Measurements from ENCODE around the gene SLIT3.

SLIT3 gene

DNA sequence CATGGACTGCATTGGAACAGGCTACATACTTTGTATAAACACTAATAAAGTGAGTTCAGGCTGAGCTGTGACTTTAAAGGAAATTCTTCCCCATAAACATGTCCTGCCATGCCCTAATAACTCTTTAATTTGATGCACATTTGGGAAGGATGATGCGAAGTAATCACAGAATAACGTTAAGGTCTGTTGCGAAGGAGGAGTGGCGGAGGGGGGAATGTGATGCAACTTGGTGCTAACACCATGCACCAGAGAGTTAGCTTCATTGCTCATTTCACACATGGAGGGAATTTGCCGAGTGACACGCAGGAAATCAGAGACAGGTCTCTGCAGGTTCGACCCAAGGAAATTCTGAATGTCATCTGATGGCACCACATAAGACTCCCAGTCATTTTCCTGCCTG, 32.9 kb downstream of the SLIT3 start:
- Histone ChIP-seq H3K36me3 (ENCODE audit: control insufficient read depth in 2 of 2, insufficient read depth in 2 of 2, low read length in 2 of 2) (no peaks in the 10 kb centered on the region), H3K9ac (ENCODE audit: low read length in 2 of 2) (no peak overlapping the region), H3K4me1 (ENCODE audit: control insufficient read depth, insufficient read depth, low read length) (peaks cover 17% of the 10 kb centered on the region), H3K4me3 (ENCODE audit: low read length in 2 of 2) (no peak overlapping the region), H3K27ac (ENCODE audit: low read length) (no peak overlapping the region), H3K9me3 (ENCODE audit: control insufficient read depth in 2 of 2, low read length in 2 of 2) (no peaks in the 10 kb centered on the region), H3K27me3 (ENCODE audit: control insufficient read depth in 1 of 2, insufficient read depth in 2 of 2, low read length in 2 of 2) (no peaks in the 10 kb centered on the region)

GRCh38 chr5:169265888-169266287, 35.1 kb downstream of the SLIT3 start:
- Histone ChIP-seq H3K9ac (ENCODE audit: low read length in 2 of 2) (no peak overlapping the region), H3K4me3 (ENCODE audit: low read length in 2 of 2) (no peak overlapping the region), H3K9me3 (ENCODE audit: control insufficient read depth in 2 of 2, low read length in 2 of 2) (no peaks in the 10 kb centered on the region), H3K36me3 (ENCODE audit: control insufficient read depth in 2 of 2, insufficient read depth in 2 of 2, low read length in 2 of 2) (no peaks in the 10 kb centered on the region), H3K27ac (ENCODE audit: low read length) (no peak overlapping the region), H3K4me1 (ENCODE audit: control insufficient read depth, insufficient read depth, low read length) (peaks cover 11% of the 10 kb centered on the region), H3K27me3 (ENCODE audit: control insufficient read depth in 1 of 2, insufficient read depth in 2 of 2, low read length in 2 of 2) (no peaks in the 10 kb centered on the region)

- no peaks in the 10 kb centered on the region for H3K36me3 ChIP-seq (ENCODE audit: control insufficient read depth in 2 of 2, insufficient read depth in 2 of 2, low read length in 2 of 2)
- no peak overlapping the region for H3K27ac ChIP-seq (ENCODE audit: low read length)
- no peak overlapping the region for H3K4me3 ChIP-seq (ENCODE audit: low read length in 2 of 2)
- H3K27me3 ChIP-seq (ENCODE audit: control insufficient read depth in 1 of 2, insufficient read depth in 2 of 2, low read length in 2 of 2): no peaks in the 10 kb centered on the region
- no peaks in the 10 kb centered on the region for H3K9me3 ChIP-seq (ENCODE audit: control insufficient read depth in 2 of 2, low read length in 2 of 2)
- peaks cover 8% of the 10 kb centered on the region for H3K4me1 ChIP-seq (ENCODE audit: control insufficient read depth, insufficient read depth, low read length)
- no peak overlapping the region for H3K9ac ChIP-seq (ENCODE audit: low read length in 2 of 2)
Observed at GRCh38 chr5:169263591-169263990, 37.3 kb downstream of the SLIT3 start.

- H3K36me3 ChIP-seq (ENCODE audit: control insufficient read depth in 2 of 2, insufficient read depth in 2 of 2, low read length in 2 of 2): no peaks in the 10 kb centered on the region
- H3K27ac ChIP-seq (ENCODE audit: low read length): no peak overlapping the region
Observed at GRCh38 chr5:169260896-169261569, 39.9 kb downstream of the SLIT3 start.

DNA sequence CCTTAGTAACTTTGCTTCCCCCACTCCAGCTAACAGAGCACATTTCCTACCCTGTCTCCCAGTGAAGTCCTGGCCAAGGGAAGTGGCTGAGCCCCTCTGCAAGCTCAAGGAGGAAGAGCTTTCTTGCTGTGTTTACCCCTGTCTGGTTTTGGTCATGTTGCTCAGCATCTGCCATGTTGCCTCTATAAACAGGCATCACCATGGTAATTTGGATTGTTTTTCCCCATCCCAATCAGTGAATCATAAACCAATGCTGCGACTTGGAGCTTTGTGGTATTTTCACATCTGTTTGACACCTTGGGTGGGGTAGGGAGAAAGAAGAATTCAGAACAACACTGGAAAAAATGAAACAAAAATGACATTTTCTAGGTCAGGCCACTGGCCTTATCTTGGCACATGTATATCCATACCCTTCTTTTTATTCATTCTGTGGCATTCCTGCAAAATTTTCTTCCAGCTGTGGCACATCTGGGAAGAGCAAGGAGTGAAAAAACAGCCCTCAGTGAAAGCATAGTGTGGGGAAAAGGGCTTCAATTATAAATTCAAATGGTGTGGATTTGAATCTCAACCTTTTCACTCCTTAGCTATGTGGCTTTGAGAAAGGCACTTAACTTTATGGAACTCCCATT, 42.5 kb downstream of the SLIT3 start:
- Histone ChIP-seq H3K27me3 (ENCODE audit: control insufficient read depth in 1 of 2, insufficient read depth in 2 of 2, low read length in 2 of 2) (no peaks in the 10 kb centered on the region), H3K36me3 (ENCODE audit: control insufficient read depth in 2 of 2, insufficient read depth in 2 of 2, low read length in 2 of 2) (no peaks in the 10 kb centered on the region), H3K9ac (ENCODE audit: low read length in 2 of 2) (no peak overlapping the region), H3K9me3 (ENCODE audit: control insufficient read depth in 2 of 2, low read length in 2 of 2) (no peaks in the 10 kb centered on the region), H3K4me1 (ENCODE audit: control insufficient read depth, insufficient read depth, low read length) (peaks cover 2% of the 10 kb centered on the region), H3K27ac (ENCODE audit: low read length) (no peak overlapping the region), H3K4me3 (ENCODE audit: low read length in 2 of 2) (no peak overlapping the region)

More at GRCh38 chr5:169260896-169261569, 39.9 kb downstream of the SLIT3 start:
- Histone ChIP-seq H3K9me3 (ENCODE audit: control insufficient read depth in 2 of 2, low read length in 2 of 2) (no peaks in the 10 kb centered on the region), H3K4me3 (ENCODE audit: low read length in 2 of 2) (no peak overlapping the region), H3K4me1 (ENCODE audit: control insufficient read depth, insufficient read depth, low read length) (peaks cover 2% of the 10 kb centered on the region), H3K9ac (ENCODE audit: low read length in 2 of 2) (no peak overlapping the region), H3K27me3 (ENCODE audit: control insufficient read depth in 1 of 2, insufficient read depth in 2 of 2, low read length in 2 of 2) (no peaks in the 10 kb centered on the region)

- Histone ChIP-seq H3K36me3 (ENCODE audit: control insufficient read depth in 2 of 2, insufficient read depth in 2 of 2, low read length in 2 of 2) (no peaks in the 10 kb centered on the region), H3K27ac (ENCODE audit: low read length) (no peak overlapping the region), H3K9me3 (ENCODE audit: control insufficient read depth in 2 of 2, low read length in 2 of 2) (no peaks in the 10 kb centered on the region)
Observed at GRCh38 chr5:169256191-169256590, 44.7 kb downstream of the SLIT3 start.

GRCh38 chr5:169253071-169253470, 47.9 kb downstream of the SLIT3 start:
- Histone ChIP-seq H3K27me3 (ENCODE audit: control insufficient read depth in 1 of 2, insufficient read depth in 2 of 2, low read length in 2 of 2) (no peaks in the 10 kb centered on the region), H3K4me3 (ENCODE audit: low read length in 2 of 2) (no peak overlapping the region), H3K4me1 (ENCODE audit: control insufficient read depth, insufficient read depth, low read length) (peaks cover 6% of the 10 kb centered on the region), H3K36me3 (ENCODE audit: control insufficient read depth in 2 of 2, insufficient read depth in 2 of 2, low read length in 2 of 2) (peaks cover 4 to 11% of the 10 kb centered on the region in 2 donors), H3K9me3 (ENCODE audit: control insufficient read depth in 2 of 2, low read length in 2 of 2) (no peaks in the 10 kb centered on the region), H3K9ac (ENCODE audit: low read length in 2 of 2) (no peak overlapping the region), H3K27ac (ENCODE audit: low read length) (no peak overlapping the region)

More at GRCh38 chr5:169256191-169256590, 44.7 kb downstream of the SLIT3 start:
- Histone ChIP-seq H3K9ac (ENCODE audit: low read length in 2 of 2) (no peak overlapping the region), H3K27me3 (ENCODE audit: control insufficient read depth in 1 of 2, insufficient read depth in 2 of 2, low read length in 2 of 2) (no peaks in the 10 kb centered on the region), H3K4me3 (ENCODE audit: low read length in 2 of 2) (no peak overlapping the region), H3K4me1 (ENCODE audit: control insufficient read depth, insufficient read depth, low read length) (peaks cover 2% of the 10 kb centered on the region)

GRCh38 chr5:169251333-169252084, 49.4 kb downstream of the SLIT3 start:
- H3K27ac ChIP-seq (ENCODE audit: low read length): no peak overlapping the region
- no peaks in the 10 kb centered on the region for H3K27me3 ChIP-seq (ENCODE audit: control insufficient read depth in 1 of 2, insufficient read depth in 2 of 2, low read length in 2 of 2)
- H3K36me3 ChIP-seq (ENCODE audit: control insufficient read depth in 2 of 2, insufficient read depth in 2 of 2, low read length in 2 of 2): peaks cover 4 to 17% of the 10 kb centered on the region in 2 donors
- H3K9ac ChIP-seq (ENCODE audit: low read length in 2 of 2): no peak overlapping the region
- peaks cover 6% of the 10 kb centered on the region for H3K4me1 ChIP-seq (ENCODE audit: control insufficient read depth, insufficient read depth, low read length)
- H3K9me3 ChIP-seq (ENCODE audit: control insufficient read depth in 2 of 2, low read length in 2 of 2): no peaks in the 10 kb centered on the region
- no peak overlapping the region for H3K4me3 ChIP-seq (ENCODE audit: low read length in 2 of 2)

- no peak overlapping the region for H3K4me3 ChIP-seq (ENCODE audit: low read length in 2 of 2)
- no peaks in the 10 kb centered on the region for H3K27me3 ChIP-seq (ENCODE audit: control insufficient read depth in 1 of 2, insufficient read depth in 2 of 2, low read length in 2 of 2)
- no peaks in the 10 kb centered on the region for H3K9me3 ChIP-seq (ENCODE audit: control insufficient read depth in 2 of 2, low read length in 2 of 2)
- H3K4me1 ChIP-seq (ENCODE audit: control insufficient read depth, insufficient read depth, low read length): peaks cover 6% of the 10 kb centered on the region
- H3K36me3 ChIP-seq (ENCODE audit: control insufficient read depth in 2 of 2, insufficient read depth in 2 of 2, low read length in 2 of 2): peaks cover 4 to 17% of the 10 kb centered on the region in 2 donors
- no peak overlapping the region for H3K9ac ChIP-seq (ENCODE audit: low read length in 2 of 2)
- no peak overlapping the region for H3K27ac ChIP-seq (ENCODE audit: low read length)
Observed at GRCh38 chr5:169250887-169251286, 50.1 kb downstream of the SLIT3 start.

DNA sequence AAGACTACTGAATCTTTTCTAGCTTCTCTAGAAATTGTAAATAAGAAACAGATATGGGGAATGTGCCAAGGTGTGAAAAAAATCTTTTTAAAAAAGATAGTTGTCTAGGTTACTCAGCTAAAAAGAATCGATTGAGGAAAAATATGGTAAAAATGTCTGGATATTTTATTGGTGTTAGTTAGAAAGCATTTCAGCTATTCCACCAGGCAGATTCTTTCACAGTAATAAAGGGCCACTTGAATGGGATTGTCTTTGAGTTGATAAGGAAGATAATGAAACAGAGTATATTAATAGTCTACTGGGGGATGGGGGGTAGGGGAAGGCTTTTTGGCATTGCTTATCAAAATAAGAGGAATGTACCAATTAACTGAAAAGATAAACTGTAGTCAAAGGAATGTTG, 51.9 kb downstream of the SLIT3 start:
- Histone ChIP-seq H3K9me3 (ENCODE audit: control insufficient read depth in 2 of 2, low read length in 2 of 2) (no peaks in the 10 kb centered on the region), H3K27me3 (ENCODE audit: control insufficient read depth in 1 of 2, insufficient read depth in 2 of 2, low read length in 2 of 2) (no peaks in the 10 kb centered on the region), H3K27ac (ENCODE audit: low read length) (no peak overlapping the region), H3K4me1 (ENCODE audit: control insufficient read depth, insufficient read depth, low read length) (peaks cover 8% of the 10 kb centered on the region), H3K4me3 (ENCODE audit: low read length in 2 of 2) (no peak overlapping the region), H3K36me3 (ENCODE audit: control insufficient read depth in 2 of 2, insufficient read depth in 2 of 2, low read length in 2 of 2) (peaks cover 4 to 22% of the 10 kb centered on the region in 2 donors), H3K9ac (ENCODE audit: low read length in 2 of 2) (no peak overlapping the region)

Data from stomach smooth muscle (tissue), 2 donors.